Measurements from ENCODE around the gene OR52M1. TPM values are rescaled to one million over a fixed set of nuclear protein-coding genes. Genes with fewer than 3 reads are reported as not detected.

Gene OR52M1
- total RNA-seq, 1 experiment from 2014 or later: not detected

DNA sequence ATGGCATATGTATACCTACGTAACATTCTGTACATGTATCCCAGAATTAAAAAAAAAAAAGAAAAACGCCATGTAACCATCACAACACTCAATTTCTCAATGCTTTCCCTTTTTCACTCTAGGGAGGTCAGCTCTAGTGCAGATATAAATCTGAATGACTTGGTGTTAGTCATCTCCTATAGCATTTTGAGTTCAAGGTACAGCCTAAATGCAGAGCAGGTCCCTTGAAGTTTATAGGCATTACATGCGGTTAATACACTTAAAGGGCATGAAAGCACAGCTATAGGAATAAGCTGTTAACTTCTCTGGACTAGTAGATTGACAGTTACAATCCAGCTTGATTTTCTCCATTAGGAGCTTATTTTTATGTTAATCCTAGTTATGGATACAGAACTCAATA lies 20.4 kb downstream of the OR52M1 start:
- DNase-seq (ENCODE audit: extremely low read depth, low read depth): no peak

DNA sequence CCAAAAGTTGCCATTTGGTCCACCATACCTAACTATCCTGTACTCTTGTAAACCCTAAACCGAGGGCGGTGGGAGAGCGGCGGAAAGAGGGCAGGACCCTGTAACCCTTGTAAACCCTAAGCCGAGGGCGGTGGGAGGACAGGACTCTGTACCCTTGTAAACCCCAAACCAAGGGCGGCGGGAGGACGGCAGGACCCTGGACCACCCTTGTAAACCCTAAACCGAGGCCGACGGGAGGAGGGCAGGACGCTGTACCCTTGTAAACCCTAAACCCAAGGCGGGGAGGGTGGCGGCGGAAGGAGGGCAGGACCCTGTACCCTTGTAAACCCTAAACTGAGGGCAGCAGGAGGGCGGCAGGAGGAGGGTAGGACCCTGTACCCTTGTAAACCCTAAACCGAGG lies 24.1 kb downstream of the OR52M1 start:
- DNase-seq (ENCODE audit: extremely low read depth, low read depth): no peak

DNA sequence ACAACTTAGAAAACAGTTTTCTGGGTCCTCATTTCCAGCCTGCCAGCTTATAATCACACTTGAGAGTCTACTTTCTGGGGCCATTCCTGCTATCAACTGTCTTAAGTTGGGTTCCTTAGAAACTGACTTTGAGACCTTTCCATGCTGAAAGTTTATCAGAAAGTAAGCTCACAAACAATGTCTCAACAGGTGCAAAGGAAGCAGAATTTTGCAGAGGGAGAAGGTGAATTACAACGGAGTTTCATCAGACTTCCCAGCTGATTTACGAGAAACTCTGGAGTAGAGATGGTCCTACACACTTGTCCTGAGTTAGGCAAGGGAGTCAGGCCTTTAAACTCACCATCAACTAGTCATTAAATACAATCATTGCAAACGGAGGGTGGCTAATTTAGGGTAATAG lies 31.9 kb downstream of the OR52M1 start:
- DNase-seq (ENCODE audit: extremely low read depth, low read depth): no peak

DNA sequence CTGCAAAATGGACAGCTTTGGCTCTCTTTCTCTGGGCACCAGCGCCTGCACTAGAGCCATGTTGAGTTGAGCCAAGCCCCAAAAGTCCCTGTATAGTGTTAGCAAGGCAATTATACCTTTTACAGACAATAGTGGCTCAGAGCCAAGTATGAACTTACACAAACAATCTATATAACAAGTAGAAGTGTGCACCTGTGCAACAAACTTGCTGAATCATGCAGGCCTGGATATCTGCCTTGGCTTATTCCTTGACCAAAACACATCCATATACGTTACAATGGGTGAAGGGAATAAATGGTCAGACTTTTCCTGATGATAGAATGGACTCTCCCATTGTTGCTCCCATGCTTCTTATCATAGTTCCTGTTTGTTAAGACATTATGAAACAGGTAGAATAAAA lies 32.8 kb downstream of the OR52M1 start:
- no peak for DNase-seq (ENCODE audit: extremely low read depth, low read depth)

DNA sequence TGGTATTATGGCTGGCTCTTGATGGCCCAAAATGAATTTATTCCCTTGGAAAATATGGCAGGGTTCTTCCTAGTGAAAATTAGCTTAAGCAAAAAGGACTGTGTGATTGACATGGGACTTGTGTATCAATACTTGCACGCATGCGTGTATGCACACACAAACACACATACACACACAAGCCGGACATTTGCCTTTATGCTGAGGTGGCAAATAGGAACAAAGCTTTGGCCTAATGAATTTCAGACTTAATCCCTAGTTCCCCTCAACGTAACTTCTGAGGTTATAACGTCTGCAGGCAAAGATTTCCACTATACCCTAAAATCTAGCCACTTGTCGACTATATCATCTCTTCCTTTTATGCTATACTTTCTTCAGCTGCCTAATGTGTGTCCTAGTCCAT lies 33.6 kb downstream of the OR52M1 start:
- no peak for DNase-seq (ENCODE audit: extremely low read depth, low read depth)

DNA sequence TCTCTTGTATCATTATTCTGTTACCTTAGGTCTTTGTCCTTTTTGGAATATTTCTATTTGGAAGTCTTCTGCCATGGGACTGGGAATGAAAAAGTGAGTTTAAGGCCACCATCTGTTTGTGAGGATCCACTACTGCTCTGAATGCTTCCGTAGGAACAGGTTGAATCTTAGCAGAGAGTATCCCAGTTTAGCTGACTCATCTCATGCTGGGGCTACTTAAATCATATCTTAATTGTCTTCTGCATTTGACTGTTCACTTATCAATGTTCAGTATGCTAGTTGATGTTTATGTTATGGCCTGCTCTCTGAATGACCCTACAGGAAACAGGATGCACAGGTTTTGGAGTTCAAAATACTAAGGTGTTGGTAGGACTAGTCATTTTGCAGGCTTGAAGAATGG lies 35.1 kb downstream of the OR52M1 start:
- no peak for DNase-seq (ENCODE audit: extremely low read depth, low read depth)

DNA sequence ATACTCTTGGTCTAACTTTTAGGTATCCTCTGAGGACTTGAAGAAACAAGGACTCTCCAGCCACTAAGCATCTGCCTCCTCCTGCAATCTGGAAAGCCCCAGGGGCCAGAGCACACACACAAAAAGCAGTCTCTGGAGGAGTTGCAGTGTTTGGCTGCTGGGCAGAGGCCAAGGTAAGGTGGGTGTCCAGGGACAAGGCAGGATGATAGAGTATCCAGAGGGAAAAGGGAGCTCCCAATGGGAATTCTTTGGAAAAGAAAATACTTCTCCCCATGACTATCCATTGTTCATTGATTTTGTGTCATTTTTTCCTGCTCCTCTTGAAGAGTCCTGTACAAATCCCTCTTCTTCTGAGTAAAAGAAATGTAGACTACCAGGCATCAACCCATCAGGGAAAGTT lies 36.5 kb downstream of the OR52M1 start, which contains the start of gene OR52I2:
Gene OR52I2, plus strand, starts transcription at position 301 of the 400 bp plus-strand sequence.
- no peak for DNase-seq (ENCODE audit: extremely low read depth, low read depth)

DNA sequence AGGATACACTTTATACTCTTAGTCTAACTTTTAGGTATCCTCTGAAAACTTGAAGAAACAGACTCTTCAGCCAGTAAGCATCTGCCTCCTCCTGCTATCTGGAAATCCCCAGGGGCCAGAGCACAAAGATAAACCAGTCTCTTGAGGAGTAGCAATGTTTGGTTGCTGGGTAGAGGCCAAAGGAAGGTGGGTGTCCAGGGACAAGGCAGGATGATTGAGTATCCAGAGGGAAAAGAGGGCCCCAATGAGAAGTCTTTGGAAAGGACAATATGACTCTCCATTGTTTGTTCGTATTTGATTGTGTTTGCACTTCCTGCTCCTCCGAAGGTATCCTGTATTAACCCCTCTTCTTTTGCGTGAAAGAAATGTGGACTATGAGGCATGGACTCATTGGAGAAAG lies 44.0 kb downstream of the OR52M1 start:
- DNase-seq (ENCODE audit: extremely low read depth, low read depth): no peak

DNA sequence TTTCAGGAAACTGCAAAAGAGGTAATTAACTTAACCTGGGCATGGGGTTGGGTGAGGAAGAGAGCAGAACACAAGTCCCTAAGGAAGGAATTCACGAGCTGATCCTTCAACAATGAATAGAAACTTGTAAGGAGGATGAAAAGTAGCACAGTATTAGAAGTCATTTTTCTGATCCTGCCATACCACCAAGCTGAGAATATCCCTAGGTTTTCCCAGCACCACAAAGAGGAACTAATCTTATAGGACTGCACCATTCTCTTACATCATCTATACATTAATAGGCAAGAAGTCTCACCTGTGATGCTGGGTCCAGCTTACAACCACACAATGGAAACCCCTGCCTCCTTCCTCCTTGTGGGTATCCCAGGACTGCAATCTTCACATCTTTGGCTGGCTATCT lies 48.7 kb downstream of the OR52M1 start, which contains the start of gene OR52I1:
Gene OR52I1, plus strand, starts transcription at position 301 of the 400 bp plus-strand sequence. Its CDS starts 0 bp downstream, at position 301.
- DNase-seq (ENCODE audit: extremely low read depth, low read depth): no peak

Other genes starting within 250 kb of the OR52M1 start
- not detected in 2 replicates for gene OR52B4, start 176.8 kb upstream of the OR52M1 start, total RNA-seq (2014; rRNA removed; shearing (Covaris generic))
- gene TRIM21, start 151.5 kb upstream of the OR52M1 start, total RNA-seq (2014; rRNA removed; shearing (Covaris generic)): 8.0 and 12.4 TPM in 2 replicates
- not detected in 2 replicates for gene OR52K2, start 95.9 kb upstream of the OR52M1 start, total RNA-seq (2014; rRNA removed; shearing (Covaris generic))
- gene OR52K1, start 62.5 kb upstream of the OR52M1 start, total RNA-seq (2014; rRNA removed; shearing (Covaris generic)): not detected in 2 replicates
- gene OR52I2, start 36.6 kb downstream of the OR52M1 start, total RNA-seq (2014; rRNA removed; shearing (Covaris generic)): not detected in 2 replicates
- not detected in 2 replicates for gene OR52I1, start 48.8 kb downstream of the OR52M1 start, total RNA-seq (2014; rRNA removed; shearing (Covaris generic))
- gene TRIM68, start 63.0 kb downstream of the OR52M1 start, total RNA-seq (2014; rRNA removed; shearing (Covaris generic)): 4.3 and 6.1 TPM in 2 replicates
- gene OR51D1, start 92.3 kb downstream of the OR52M1 start, total RNA-seq (2014; rRNA removed; shearing (Covaris generic)): not detected in 2 replicates
- not detected in 2 replicates for gene OR51E1, start 98.8 kb downstream of the OR52M1 start, total RNA-seq (2014; rRNA removed; shearing (Covaris generic))
- not detected in 2 replicates for gene OR51E2, start 152.7 kb downstream of the OR52M1 start, total RNA-seq (2014; rRNA removed; shearing (Covaris generic))
- not detected in 2 replicates for gene MMP26, start 159.6 kb downstream of the OR52M1 start, total RNA-seq (2014; rRNA removed; shearing (Covaris generic))
- gene OR51F1, start 224.7 kb downstream of the OR52M1 start, total RNA-seq (2014; rRNA removed; shearing (Covaris generic)): not detected in 2 replicates

All from NCI-H460 (cell line).